LoVo (cell line): ENCODE results near the gene PITPNM3.
A peak's percentile ranks its signal among the peaks of the same experiment; 100 is the strongest.

ENCODE experiments used
- DNase-seq: peaks from one replicate; pipeline ENCODE4 v3.0.0-alpha.2; 2016; ENCODE audit warnings: low spot score

The PITPNM3 gene

DNA sequence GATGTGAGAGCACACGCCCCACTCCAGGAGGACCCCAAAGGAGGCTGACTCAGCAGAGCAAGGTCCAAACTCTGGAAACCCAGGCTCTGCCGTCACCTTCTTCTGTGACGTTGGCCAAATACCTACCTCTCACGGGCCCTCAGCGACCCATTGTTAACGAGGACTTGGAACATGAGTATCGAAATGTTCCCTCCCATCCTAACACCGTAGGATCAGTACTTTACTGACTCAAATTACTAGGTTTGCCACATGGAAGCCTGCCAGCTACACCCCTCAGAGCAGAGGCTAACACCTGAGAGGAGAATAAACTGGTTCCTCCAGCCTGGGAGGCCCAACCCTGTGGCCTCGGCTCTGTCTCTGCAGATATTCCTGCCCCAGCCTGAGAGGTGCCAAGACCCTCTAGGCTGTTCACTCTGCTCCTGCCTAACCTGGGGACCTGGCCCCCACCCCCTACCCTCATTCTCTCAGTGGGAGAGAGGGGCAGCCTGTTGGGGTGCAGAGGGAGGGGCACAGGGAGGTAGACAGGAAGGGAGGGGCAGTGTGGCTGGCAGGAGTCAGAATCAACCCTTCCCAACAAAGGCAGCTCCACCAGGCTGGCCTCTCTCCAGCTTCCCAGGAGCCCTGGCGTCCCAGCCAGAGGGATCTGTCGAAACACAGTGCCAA lies 4.4 kb downstream of the PITPNM3 start:
- DNase-seq, result peak; percentile 72

DNA sequence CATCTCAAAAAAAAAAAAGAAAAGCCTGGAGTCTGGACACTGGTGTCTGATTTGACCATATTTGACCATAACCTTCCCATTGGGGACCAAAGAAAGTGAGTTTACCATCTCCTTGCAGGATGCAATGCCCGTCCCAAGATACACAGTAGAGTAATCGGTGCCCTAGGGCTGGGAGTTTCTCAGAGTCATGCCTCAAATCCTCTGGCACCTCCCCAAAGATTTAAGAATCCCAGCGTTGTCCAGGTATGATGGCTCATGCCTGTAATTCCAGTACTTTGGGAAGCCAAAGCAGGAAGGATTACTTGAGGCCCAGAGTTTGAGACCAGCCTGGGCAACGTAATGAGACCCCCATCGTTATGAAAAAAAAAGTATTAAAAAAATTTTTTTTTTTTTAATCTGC lies 5.0 kb downstream of the PITPNM3 start:
- DNase-seq, result peak; percentile 12

DNA sequence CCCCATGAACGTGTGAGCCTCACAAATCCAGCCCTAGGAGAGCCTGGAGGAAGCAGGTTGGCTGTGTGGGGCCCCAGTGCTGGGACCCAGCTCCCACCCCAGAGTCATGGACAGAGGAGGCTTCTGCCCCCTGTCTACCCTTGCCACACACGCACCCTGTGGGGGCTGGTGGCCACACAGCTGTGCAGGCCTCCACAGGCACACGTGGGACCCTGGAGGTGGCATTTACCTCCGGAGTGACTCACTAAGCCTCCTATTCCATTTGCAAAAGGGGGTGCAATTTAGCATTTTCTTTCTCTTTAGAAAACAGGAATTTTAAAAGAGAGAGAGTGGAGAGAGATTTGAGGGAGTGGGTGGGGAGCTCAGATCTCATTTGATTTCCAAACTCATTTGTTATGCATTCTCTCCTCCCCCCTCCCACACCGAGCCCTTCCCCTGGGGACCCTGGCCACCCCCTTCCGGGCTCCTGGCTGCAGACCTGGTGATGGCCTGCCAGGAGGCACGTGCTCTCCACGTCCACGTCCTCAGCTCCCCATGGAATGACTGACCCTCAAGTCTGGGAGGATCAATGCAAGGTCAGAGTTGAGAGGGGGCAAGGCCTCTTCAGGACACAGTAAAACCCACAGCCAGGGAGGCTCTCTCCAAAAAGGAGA lies 6.8 kb downstream of the PITPNM3 start:
- no peak for DNase-seq

DNA sequence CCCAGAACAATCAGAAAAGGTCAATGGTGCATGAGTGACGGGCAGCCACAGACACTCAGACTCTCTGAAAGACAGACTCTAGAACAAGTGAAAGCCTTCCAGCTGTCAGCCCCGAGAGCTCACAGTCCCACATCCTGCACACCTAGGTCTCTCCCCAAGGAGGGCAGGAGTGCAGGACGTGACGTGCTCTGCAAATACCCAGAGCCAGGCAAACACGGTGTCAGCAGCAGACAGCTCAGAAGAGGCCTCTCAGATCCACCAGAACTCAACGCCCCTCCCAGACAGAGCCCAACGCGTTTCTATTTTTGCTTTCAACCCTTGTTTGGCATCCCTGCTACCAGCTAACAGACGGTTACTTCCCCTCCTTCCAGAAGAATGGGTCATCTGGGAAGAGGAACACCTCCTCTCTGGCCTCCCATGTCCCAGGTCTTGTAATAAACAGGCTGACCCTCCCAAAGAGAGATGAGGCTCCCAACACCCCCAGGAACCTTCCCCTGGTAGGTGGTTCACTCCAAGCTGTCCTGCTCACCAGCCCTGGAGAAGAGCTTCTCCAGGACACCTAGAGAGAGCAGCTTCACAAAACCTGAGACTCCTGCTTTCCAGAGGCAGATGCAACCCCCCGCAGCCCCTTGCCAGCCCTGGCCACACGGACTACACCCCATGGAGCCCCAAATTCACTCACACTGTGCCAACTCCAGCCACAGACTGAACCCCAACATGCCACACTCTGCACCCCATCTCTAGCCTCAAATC lies 7.6 kb downstream of the PITPNM3 start:
- DNase-seq, result no peak

DNA sequence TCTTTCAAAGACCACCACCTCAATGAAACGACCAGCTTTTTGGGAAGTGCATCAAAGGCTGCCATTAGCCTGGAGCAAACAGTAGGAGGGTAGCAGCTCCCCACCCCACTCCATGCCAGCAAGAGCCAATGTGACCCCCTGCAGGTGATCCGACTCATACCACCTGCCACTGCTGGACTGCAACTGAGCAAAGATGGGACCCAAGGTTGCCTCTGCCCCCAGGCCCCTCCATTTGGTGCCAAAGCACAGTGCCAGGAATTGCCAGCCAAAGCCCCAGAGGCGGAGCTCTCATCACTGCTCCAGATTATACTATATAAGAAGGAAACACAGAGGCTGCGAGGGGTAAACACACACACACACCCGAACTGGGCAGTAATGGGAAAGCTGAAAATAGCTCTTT lies 8.3 kb downstream of the PITPNM3 start:
- DNase-seq, result no peak

DNA sequence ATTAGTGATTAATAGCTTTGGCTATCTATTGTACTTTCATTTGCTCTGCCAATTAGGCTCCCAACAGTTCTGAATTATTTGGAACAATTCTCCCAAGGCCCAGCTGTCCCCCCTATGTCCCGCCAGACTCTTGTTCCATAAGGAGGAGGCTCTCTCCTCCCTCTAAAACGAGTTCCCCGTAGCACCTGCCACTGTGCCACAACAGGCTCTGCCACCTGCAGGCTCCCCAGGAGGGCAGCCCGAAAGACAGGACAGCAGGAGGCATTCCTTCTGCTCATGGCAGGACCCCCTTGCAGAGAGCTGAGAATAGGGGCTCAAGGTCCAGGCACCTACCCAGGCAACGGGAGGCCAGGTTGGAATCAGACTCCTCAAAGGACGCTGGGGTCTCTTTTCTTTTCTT lies 9.0 kb downstream of the PITPNM3 start:
- no peak for DNase-seq

DNA sequence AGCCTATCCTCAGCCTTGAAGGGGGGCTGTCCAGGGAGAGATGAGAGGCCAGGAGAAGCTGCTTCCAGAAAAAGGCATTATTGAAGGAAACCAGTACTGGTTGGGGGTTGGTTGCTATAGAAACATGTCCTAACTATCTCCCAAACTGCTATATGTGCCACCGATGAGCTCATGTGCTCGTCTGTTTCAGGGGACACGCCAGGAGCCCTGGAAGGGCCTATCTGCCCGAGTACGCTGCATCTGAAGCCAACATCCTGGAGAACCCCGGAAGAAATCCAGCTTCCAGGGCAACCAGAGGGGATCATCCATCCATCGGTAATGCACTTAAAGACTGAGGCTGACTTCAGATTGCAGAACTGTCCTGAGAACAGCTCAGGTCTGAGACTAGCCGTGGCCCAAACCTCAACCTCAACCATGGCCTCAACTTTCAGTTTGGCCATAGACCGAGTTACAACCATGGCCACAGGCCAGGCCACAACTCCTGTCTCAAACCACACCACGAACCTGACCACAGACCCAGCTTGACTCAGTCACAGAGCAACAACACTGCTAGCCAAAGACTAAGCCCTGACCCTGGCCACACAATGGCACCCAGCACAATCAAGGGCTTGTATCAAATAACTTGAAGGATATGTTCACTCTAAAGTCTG lies 10.2 kb downstream of the PITPNM3 start:
- DNase-seq, result no peak

DNA sequence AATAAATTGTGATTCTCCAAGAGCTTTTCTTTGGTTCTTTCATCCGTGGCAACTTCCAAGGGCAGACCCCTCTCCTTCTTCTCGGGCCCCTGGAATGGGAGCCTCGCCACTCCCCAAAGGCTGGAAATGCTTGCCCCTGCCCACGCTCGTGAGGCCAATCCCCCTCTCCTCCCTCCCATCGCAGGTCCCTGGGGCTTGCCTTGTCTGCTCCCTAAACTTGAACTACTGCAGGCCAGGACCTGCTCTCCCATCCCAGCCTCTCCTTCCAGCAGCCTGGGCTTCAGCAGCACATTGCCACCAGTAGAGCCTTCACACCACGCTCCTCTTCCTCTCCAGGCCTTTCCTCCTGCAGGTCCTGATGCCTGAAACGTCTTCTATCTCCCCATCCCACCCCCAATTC lies 11.1 kb downstream of the PITPNM3 start:
- no peak for DNase-seq

DNA sequence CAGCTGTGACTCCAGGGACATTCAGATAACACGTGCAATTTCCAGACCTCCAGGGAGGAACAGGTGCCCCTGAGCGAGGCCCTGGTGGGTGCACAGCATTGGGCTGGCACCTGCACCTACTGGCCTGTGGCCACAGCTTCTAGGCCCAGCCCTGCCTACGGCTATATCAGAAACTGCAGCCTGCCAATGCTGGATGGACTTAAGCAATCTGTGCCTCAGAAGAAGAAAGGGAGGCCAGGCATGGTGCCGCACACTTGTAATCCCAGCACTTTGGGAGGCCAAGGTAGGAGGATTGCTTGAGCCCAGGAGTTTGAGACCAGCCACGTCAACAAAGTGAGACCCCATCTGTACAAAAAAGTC lies 12.4 kb downstream of the PITPNM3 start:
- DNase-seq, result no peak

DNA sequence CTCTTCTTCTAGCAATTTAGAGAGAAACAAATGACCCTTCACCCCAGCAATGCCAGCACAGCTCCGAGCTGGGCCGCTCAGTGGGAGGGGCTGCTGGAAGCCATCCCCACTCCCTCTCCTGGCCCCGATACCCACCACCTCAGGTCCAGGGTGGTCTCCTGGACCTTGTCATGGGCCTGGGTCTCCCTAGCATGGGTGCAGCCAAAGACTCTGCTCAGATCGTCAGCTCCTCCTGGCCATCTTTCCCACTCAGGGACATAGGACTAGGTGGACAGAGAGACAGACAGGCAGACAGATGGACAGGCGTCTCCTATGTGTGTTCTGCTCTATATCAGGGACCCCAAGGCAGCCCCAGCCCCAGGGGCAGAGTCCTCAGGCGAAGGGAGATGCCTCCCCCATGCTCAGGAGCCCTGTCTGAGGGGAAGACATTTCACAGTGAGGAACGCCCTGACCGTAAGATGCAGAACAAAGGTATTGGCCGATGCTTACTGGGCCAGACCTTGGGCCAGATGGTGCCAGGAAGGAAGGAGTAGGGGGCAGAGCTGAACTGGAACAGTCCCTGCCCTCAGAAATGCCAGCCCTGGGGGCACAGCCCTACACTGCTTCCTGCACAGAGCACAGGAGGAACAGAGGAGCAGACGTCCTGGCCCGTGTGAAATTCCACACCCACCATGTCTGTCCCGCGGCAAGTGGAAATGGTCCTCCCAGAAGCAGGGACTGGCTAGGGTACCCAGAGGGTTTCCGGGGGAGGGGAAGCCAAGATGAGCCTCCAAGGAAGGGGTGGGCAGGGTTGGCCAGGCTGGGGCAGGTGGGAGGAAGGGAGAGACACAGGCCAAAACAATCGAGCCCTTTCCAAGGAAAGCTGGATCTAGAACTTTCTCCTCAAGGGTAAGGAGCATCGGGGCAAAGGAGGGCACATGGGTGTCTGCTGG lies 13.0 kb downstream of the PITPNM3 start:
- DNase-seq, result no peak

DNA sequence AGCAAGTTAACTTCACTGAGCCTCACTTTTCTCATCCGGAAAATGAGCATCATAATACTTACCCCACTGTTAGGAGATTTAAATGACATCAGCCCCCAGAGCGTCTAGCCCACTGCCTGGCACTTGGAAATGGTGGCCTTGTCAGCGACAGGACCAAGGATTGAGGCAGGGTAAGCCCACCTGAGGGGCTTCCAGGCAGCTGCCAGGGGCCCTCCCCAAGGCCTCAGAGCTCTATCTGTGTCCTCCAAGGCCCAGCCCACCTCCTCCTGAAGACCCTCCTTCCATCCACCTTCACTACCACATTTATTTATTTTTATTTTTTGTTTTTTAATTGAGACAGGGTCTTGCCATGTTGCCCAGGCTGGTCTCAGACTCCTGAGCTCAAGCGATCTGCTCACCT lies 13.8 kb downstream of the PITPNM3 start:
- DNase-seq, result no peak

DNA sequence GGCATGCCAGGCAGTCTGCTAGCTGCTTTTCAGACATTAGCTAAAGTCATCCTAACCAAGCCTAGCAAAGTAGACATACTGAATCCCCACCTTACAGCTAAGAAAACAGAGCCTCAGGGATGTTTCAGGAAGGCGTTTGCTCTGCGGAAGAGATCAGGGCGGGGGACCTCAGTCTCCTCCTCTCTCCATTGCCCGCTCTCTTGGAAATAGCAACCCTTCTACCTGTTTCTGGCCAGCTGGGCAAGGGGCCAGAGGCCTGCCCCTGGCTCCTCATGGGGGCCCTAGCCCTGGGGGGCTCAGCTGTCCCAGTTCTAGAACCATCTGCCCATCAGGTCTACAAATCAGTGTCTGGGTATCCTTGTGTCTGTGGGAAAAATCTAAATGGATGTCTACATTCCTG lies 14.5 kb downstream of the PITPNM3 start:
- no peak for DNase-seq

DNA sequence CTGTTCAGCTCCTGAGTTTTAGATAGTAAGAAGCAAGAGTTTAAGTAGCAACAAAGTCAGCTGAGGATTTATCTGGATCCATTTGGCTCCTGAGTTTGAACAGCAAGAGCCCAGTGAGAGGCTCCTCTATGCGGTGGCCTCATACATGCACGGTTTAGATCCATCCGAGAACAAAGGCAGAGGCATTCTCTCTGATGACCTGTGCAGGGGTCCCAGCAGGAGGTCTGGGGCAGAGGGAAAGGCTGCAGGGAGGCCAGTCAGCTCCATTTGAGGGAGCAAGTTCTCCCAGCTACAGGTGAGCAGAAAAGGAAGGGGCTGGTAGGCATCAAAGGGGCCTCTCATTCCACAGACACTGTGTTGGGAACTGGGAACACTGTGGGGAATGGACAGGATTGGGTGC lies 16.5 kb downstream of the PITPNM3 start:
- no peak for DNase-seq

DNA sequence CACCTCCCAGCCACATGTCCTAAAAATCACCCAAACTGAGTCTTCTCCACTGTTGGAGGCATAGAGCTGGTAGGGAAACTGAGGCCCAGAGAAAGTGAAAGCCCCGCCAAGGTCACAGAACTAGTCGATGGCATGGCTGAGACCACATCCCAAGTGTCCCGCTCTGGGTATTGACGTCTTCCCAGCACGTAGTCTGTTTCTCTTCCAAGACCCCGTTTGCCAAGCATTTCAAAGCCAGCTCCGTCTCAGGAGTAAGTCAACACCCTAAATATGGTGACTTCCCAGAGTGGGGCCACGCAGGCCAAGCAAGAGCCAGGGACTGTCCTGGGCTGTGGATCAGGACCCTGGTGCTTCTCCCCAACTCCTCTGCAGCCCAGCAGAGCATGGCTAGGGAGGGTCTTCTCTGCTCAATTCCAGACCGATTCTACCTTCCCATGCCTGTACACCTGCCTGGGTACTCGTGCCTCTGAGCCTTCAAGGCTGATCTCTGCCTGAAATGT lies 19.7 kb downstream of the PITPNM3 start:
- DNase-seq, result no peak

DNA sequence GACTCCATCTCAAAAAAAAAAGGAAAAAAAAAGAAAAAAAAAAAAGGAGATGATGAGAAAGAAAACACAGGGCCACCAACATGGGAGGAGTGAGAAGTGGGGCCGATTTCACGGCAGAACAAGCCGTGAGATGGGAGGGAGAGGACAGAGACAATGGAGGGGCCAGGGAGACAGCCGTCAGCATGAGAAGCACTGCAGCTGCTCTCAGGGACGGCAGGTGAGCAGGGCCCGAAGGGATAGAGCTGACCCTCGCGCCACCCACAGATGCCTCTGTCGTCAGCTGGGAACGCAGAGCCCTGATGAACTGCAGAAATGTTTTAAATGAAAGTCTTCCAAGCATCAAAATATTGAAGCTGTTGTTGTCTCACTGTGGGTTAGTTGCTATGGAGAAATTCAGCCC lies 20.3 kb downstream of the PITPNM3 start:
- no peak for DNase-seq

DNA sequence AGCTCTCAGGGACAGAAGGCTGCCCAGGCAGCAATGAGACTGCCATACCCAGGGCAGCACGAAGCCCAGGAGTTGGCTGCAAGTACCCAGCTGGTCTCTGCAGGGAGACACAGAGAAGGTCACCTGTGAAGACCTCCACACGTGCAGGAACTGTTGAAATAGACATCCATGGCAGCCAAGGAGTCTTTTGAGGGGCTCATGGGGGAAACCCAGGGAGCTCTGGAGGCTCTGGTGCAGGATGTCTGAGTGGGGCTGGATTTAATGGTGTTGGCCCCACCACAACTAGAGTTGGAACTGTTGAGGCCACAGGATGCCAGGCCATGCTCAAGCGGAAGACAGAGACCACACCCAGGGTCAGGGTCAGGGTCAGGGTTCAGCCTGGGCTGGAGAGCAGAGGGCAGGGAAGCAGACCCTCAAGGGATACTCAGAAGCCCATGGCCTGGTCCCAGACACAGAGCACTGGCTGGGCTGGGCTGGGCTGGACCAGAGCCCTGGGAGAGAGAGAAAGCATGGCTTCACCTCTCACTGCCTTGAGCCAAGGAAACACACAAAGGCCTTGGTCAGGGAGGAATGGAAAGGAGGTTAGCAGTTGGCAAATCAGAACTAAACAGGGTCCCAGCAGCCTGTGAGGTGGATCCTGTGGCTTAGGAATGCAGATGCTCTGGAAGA lies 21.4 kb downstream of the PITPNM3 start:
- no peak for DNase-seq

DNA sequence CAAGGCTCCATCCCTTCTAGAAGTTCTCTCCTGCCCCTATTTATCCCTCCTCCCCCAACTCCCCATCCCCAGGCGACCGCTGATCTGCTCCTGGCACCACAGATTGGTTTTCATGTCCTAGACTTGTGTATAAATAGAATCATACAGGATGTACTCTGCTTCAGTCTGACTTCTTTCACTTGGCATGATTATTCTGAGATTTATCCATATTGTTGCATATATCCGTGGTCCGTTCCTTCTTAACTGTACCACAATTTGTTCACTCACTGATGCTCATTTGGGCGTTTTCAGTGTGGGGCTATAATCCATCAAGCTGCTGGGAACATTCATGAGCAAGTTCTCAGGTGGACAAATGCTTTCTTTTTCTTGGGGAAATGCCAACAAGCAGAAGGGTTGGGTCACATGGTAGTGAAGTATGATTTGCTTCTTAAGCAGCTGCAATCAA lies 23.9 kb downstream of the PITPNM3 start:
- no peak for DNase-seq

DNA sequence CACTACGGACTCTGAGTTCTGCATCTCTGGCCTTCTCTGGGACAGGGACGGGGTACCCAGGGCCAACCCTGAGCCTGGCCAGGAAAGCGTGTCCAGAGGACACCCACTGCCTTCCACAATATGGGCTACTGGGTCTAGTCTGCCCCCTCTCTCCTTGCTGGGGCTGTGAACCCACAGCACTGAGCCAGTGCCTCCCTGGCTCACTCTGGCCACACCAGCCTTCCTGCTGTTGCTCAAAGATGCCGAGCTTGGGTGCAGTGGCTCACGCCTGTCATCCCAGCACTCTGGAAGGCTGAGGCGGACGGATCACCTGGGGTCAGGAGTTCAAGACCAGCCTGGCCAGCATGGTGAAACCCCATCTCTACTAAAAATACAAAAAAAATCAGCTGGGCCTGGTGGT lies 24.8 kb downstream of the PITPNM3 start:
- DNase-seq, result no peak

DNA sequence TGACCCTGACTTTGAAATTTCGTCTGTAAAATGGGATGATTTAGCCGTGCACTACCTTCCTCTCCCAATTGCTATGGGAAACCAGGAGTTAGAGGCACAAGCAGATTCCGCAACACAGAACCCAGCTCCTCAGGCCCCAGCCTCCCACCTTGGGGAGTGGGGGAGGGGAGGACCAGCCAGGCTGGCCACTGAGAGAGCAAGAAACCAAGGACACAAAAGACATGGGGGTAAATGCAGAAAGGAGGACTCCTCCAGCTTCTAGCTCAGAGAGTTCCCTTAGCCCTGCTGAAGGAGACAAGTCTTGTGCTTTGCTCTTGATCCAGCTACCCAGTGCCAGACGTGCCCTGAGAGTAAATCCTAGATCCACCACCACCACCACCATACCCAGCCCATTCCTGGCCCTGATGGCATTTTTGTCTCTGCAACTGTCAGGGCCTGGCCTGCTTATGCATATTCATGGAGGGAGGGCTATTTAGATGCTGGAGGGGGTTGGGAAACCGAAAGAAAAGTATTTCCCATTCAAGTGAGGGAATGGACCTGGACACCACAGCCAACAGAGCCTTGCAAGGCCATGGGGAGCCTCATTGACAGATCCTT lies 25.9 kb downstream of the PITPNM3 start:
- DNase-seq, result no peak

DNA sequence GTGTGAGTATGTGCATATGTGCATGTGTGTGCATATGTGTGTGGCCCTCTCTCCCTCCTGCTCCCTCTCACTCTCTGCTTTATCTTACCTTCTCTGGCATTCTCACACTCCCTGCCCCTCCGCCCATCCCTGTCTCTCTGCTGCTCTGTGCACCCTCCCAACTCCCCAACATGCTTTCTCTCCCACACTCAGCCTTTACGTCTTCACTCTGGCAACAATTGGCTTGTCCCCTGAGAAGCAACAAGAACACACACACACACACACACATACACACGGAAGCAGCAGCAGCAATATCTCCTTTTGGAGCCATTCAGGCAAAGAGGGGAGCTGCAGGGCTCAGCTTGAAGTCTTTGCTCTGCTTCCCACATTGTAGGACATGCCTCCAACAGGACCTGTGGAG lies 27.8 kb downstream of the PITPNM3 start:
- DNase-seq, result no peak
